Activated CD4-positive, alpha-beta T cell treated with anti-CD3 and anti-CD28 coated beads, Interleukin-2, amount 50 U/mL, for 48 hours (primary cell): ENCODE data around the gene KCTD16.

Source experiments
- DNase-seq, 2 experiments: peaks; one replicate each; pipeline ENCODE4 v3.0.0-alpha.2; 2020

The KCTD16 gene

DNA sequence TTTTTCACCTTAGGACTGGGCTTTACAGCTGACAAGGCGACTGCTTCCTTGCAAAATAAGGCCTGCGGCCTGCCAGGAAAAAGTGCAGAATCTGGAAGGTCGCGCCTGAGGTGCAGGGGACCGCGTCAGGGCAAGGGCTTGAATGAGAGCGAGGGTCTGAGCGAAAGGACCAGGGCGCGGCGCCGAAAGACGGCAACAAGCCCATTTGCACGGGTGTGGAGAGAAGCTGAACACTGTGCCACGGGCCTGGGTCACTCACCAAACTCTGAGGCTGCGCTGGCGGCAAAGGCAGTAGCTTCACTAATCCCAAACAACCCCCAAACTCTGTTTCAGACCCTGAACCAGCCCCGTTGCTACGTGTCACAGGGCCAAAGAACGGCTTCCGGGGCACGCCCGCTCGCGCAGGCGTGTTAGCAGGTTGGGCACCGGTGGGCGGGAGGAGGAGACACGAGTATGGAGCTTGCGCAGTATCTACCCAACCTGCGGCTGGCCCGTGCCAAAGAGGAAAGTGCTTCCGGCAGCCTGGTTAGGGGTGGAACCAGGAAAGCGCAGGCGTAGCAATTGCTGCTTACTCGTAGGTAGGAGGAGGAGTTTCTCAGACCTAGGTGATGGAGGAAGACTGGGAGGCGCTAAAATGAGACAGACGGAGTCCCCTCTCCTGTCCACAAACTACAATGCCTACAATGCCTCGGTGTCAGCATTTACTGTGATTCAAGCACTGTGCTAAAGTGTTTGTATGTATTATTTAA, at the start of gene KCTD16, which contains the start of gene YIPF5:
Gene KCTD16 (plus strand): TSS at position 598 of the 749 bp plus-strand sequence.
Gene YIPF5 (minus strand): TSS at position 384 of the 749 bp plus-strand sequence. CDS start 704 bp downstream, outside the sequence.
- DNase-seq = peak; percentile 96 to 97

GRCh38 chr5:144121577-144121976, 49.1 kb upstream of the KCTD16 start:
- DNase-seq = no peak

DNA sequence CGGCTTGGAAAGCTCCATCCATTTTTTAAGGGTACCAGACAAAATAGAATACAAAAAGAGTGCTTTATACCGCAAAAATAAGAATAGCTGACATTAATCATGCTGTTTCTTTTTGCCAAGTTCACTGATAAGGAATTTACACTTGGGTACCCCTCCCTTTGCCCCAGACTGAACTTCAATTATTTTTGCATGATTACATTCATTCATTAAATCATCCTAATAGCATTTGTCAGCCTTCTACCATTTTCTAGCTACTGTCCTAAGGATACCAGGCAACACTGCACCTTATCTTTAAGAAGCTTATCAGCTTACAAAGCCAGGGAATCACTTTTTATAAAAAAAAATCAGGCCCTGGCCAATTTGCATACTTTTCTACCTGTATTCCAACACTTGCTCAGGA, 48.6 kb upstream of the KCTD16 start:
- DNase-seq = no peak

DNA sequence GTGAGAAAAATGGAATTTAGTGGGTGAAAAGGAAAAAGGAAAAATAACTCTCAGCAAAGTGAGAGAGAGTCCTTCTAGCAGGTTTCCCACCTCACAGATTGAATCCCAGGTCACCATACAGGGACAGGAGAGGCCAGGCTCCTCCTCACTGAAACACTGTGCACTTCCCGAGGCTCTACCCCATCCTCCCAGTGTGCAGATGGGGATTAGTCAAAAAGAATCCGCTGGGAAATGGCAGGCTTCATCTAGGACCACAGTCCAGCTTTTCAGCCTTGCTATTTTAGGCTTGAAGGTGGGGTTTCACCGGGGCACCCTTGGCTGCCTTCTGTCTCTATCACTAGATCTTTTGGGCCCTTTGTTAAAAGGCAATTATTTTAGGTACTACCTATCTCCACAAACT, 48.0 kb upstream of the KCTD16 start:
- no peak for DNase-seq

- no peak for DNase-seq
Measured at GRCh38 chr5:144125163-144125726, 45.4 kb upstream of the KCTD16 start.

DNA sequence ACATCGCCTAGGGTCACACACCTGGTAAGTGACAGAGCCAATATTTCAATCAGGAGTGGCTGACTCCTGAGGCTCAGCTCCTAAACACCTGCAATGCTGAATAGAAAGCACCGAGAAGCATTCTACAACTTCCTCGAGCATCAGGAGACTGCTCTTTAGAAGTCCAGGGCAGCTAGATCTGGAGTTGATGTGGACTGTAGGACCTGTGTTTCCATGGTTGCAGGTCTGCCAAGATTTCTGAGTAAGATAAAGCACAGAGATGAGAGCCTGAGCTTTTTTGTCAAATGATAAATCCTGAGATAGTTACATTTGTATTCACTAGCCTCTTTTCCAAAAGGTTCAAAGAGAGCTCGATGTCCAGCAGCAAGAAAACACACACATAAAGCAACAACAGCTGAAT, 44.0 kb upstream of the KCTD16 start:
- no peak for DNase-seq

DNA sequence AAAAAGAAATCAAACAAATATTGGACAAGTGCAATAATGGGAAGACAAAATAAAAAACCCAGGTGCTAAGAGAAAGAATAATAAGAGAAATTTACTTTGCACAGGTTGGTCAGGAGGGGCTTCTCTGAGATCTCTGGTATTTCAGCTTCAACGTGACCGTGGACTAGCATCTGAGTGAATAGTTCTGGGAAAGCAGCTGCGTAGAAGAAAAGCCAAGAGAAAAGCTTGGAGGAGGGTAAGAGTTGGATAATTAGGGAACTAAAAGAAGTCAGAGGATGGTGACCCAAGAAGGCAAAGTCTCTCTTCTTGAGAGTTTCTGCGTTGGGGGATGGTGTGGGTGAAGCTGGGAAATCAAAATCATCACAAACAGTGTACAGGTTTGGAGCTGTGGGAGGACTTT, 41.8 kb upstream of the KCTD16 start:
- DNase-seq = no peak

- DNase-seq = no peak
Measured at GRCh38 chr5:144130306-144130705, 40.4 kb upstream of the KCTD16 start.

DNA sequence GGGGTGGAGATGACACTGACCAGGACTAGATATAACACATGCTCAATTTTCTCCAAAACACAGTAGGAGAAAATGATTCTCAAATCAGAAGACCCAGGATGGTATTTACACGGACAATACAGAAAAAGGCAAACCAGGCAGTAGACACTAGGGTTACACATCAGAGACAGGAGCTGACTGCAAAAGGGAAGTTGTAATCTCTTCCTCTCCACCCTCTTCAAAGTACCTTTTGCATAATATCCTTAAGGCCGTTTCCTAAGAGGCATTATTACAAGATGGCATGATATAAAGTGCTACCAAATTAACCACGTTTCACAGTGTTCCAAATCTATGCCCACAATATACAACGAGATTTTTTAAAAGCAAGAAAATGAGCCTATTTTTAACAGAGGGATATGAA, 39.4 kb upstream of the KCTD16 start:
- no peak for DNase-seq

DNA sequence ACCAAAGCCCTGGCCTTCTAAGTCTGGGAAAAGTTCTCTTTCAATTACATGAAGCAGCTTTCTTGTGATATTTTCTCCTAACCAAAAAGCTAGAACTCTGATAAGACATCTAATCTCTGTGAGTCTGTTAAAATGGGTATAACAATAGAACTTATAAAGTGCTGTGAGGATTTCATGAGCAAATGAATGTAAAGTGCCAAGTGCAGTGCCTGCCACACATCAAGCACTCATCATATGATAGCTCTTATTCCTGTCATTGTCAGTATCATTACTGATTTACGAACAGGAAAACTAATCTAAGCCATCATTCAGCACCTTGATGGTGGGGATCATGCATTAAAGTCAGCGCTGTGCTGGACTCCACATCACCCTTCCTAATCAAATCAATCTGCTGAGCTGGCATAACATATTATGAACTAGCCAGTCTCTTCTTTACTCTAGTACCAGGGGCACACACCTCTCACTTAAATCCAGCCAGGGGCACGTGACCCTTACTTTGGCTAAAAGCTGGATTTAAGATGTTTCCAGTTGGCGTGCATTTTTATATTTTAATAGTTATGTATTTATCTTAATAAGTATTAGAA, 37.5 kb upstream of the KCTD16 start:
- DNase-seq = no peak

DNA sequence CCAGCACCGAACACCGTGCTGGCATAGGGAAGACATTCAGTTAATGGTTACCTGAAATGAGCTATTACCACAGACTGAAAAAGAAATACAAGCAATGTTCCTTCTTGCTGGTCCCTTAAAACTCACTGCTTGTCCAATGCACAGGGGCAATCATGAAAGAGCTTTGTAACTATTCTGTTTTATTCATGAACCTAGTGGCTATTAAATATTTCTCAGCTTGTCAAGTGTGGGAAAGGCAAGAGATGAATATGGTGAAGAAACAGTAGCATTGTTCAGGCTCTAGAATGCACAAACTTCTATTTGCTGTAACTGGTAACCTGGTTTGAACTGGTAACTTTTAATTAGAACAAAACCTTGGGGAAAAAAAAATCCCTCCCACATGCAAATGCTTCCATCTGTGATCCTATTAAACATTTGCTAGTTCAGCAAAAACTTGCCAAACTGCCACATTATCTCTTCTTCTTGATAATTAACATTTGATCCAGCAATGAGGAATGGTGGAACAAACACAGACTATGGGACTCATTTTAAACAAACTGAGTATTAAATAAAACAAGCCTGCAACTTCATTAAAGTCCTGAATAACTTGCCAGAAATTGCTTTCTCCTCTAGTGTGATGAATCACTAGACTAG, 36.4 kb upstream of the KCTD16 start:
- no peak for DNase-seq

DNA sequence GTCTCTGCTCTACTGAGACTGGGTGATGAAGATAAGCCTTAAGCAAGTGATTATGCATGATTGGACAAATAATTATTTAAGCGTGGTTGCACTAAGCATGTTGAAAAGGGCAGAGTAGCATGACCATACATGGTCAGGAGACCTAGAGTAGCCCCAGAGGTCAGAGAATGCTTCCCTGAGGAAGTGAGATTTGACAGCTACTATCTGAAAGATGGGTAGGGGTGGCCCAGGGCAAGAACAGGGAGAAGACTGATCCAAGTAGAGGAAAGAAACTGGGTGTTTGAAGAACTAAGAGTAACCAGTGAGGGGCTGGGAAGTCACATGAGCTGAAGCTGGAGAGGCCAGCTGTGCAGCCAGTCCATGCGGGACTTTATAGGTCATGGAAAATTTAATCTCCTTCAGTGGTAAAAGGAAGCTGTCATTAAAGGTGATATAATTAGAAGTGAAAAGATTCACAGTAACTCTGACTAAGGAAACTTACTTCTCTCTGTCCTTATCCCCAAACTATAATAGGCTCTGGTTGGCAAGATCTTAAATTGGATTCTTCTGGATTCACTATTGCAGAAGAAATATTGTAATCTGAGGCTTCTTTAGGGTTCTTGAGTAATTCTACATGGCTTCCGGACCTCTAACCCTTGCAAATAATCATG, 35.4 kb upstream of the KCTD16 start:
- no peak for DNase-seq

DNA sequence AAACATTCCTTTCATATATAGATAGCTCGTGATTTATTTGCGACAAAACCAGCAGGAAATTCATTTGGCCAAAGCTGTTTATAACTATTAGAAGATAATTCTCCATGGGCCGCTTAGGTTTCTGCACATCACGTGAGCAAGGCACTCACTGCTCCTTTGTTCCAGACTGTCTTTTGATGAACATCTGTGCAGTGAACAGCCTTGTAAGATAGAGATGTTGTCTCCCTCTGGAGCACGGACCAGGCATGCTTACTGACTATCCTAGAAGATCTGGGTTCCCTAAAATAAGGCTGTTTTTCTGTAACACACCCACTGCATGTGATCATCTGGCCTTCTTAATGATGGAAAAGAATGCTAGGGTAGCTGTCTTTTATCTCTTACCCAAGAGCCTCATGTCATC, 31.1 kb upstream of the KCTD16 start:
- DNase-seq = no peak

- DNase-seq = no peak
Measured at GRCh38 chr5:144141585-144141984, 29.1 kb upstream of the KCTD16 start.

GRCh38 chr5:144142139-144142823, 28.4 kb upstream of the KCTD16 start:
- DNase-seq = no peak

DNA sequence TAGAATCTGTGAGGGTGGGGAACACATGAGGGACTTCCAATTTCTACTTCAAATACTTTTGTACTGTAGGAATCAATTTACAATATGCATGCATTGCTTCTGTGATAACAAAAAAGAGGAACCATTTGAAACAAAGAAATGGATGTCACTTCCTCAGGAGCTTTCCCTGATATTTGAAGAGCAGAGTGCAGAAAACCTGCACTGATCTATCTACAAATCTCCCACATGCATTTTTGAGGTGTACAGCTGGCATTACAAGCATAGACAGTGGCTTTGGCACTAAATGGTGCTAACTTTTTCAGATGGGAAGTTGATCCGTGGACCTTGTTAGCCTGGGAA, 27.9 kb upstream of the KCTD16 start:
- DNase-seq = no peak

- no peak for DNase-seq
Measured at GRCh38 chr5:144143625-144144024, 27.0 kb upstream of the KCTD16 start.

- DNase-seq = no peak
Measured at GRCh38 chr5:144144956-144145751, 25.5 kb upstream of the KCTD16 start.

DNA sequence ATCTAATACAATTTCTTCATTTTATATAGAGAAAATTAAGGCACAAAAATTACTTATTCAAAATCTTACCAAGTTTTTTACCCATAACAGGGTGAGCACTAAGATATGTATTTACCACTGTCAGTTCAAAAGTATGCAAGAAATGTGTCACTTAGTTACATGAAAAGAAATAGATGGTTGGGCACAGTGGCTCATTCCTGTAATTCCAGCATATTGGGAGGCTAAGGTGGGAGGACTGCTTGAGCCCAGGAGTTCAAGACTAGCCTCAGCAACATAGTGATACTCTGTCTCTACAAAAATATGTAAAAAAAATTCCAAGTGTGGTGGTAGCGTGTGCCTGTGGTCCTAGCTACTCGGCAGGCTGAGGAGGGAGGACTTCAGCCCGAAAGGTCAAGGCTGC, 19.6 kb upstream of the KCTD16 start:
- no peak for DNase-seq

- no peak for DNase-seq
Measured at GRCh38 chr5:144156767-144157171, 13.9 kb upstream of the KCTD16 start.

GRCh38 chr5:144162686-144163085, 8.0 kb upstream of the KCTD16 start:
- no peak for DNase-seq

DNA sequence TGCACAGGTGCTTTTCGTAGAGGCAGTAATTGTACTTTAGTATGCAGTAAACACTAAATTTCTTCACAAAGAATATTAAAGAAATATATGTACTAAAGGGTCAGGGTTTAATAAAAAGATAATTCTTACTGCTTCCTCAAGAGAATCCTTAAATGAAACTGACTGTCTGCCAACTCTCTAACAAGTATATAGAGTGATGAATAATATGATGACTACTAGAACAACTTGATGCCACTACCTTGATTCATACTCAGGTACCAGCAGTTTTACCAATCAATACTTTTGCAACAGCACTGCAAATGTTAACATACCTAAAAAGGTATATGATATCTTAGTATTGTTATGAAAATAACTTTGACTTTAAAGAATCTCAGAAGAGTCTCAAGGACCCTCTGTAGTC, 4.0 kb upstream of the KCTD16 start:
- no peak for DNase-seq
